ENCODE results near the gene FN3KRP.
"Not testable (repeated sequence)": the region's sequence is repeated elsewhere in the genome, so short reads cannot be mapped to it uniquely, and the experiment has no call there.

Gene FN3KRP

DNA sequence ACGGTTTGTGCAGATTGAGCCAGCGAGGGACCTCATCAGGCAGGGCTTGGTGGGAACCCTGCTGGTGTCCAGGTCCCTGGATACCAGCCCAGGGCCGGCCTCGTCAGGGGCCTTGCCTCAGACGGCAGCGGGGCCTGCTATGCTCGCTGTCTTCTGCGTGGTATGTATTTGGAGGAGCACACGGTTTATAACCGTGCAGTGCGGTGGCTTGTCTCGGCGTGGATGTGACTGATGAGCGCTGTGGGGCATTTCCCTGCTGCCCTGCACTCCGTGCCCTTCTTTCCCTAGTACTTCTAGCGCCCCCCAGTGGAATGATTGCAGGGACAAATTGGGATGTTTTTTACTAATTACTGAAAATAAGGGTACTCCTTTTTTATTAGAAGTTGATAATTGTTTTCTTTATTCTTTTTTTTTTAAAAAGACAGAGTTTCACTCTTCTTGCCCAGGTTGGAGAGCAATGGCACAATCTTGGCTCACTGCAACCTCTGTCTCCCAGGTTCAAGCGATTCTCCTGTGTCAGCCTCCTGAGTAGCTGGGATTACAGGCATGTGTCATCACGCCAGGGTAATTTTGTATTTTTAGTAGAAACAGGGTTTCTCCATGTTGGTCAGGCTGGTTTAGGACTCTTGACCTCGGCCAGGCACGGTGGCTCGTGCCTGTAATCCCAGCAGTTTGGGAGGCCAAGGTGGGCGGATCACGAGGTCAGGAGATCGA, 50.7 kb downstream of the FN3KRP start:
- H3K4me3 ChIP-seq (ENCODE audit: low read length), result no peak overlapping the region
- peak; percentile 42 for DNase-seq (ENCODE audit: low read depth)
- TF ChIP-seq, protein P1, sequence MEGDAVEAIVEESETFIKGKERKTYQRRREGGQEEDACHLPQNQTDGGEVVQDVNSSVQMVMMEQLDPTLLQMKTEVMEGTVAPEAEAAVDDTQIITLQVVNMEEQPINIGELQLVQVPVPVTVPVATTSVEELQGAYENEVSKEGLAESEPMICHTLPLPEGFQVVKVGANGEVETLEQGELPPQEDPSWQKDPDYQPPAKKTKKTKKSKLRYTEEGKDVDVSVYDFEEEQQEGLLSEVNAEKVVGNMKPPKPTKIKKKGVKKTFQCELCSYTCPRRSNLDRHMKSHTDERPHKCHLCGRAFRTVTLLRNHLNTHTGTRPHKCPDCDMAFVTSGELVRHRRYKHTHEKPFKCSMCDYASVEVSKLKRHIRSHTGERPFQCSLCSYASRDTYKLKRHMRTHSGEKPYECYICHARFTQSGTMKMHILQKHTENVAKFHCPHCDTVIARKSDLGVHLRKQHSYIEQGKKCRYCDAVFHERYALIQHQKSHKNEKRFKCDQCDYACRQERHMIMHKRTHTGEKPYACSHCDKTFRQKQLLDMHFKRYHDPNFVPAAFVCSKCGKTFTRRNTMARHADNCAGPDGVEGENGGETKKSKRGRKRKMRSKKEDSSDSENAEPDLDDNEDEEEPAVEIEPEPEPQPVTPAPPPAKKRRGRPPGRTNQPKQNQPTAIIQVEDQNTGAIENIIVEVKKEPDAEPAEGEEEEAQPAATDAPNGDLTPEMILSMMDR (conservative IDR thresholded peaks at IDR 0.05; ENCODE audit: low read length), result peak; percentile 63

DNA sequence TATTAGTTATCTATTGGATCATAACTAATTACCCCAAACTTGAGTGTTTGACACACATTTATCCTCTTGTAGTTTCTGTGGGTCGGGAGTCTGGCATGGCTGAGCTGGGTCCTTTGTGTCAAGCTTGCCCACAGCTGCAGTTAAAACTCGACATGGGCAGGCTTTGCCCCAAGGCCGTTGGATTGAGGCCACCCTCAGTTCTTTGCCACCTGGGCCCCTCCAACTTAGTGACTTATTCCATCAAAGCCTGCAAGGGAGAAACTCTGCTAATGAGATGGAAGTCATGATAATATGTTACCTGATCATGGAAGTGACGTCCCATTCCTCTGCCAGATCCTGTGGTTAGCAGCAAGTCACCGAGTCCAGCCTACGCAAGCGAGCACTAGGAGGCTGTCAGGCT, 52.5 kb downstream of the FN3KRP start:
- TF ChIP-seq, protein P1 (conservative IDR thresholded peaks at IDR 0.05; ENCODE audit: low read length), result no peak
- no peak for DNase-seq (ENCODE audit: low read depth)
- no peak overlapping the region for H3K4me3 ChIP-seq (ENCODE audit: low read length)

DNA sequence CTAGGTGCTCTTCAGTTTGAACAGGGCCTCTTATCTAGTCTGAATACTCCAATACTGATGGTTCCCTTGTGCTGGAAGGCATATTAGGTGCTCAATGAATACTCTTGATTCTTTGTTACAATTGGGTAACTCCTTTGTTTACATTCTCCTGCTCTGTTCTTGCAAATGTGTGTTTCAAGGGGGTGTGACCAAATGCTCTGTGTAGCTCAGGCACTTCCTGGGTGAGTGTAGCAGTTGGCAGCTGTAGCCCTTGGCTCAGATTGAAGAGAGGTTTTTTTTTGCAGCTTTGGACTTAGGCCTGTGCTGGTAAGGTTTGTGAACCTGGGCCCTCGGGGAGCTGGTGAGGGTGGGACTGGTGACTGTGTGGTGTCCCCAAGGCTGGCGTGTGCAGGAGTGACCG, 55.5 kb downstream of the FN3KRP start:
- TF ChIP-seq, protein P1 (conservative IDR thresholded peaks at IDR 0.05; ENCODE audit: low read length), result no peak
- peak; percentile 87 for DNase-seq (ENCODE audit: low read depth)
- H3K4me3 ChIP-seq (ENCODE audit: low read length), result no peak overlapping the region

DNA sequence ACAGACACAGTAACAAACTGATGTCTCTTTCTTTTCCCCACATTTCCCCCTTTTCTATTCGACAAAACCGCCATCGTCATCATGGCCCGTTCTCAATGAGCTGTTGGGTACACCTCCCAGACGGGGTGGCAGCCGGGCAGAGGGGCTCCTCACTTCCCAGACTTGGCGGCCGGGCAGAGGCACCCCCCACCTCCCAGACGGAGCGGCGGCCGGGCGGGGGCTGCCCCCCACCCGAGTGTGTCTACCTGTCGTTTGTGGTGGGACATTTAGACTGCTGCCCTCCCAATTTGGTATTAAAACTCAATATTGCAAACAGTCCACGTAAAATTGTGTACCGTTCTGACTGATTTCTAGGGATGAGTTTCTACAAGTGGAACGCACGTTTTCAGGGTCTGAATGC, 58.0 kb downstream of the FN3KRP start:
- H3K4me3 ChIP-seq (ENCODE audit: low read length); DNase-seq (ENCODE audit: low read depth): not testable (repeated sequence)

DNA sequence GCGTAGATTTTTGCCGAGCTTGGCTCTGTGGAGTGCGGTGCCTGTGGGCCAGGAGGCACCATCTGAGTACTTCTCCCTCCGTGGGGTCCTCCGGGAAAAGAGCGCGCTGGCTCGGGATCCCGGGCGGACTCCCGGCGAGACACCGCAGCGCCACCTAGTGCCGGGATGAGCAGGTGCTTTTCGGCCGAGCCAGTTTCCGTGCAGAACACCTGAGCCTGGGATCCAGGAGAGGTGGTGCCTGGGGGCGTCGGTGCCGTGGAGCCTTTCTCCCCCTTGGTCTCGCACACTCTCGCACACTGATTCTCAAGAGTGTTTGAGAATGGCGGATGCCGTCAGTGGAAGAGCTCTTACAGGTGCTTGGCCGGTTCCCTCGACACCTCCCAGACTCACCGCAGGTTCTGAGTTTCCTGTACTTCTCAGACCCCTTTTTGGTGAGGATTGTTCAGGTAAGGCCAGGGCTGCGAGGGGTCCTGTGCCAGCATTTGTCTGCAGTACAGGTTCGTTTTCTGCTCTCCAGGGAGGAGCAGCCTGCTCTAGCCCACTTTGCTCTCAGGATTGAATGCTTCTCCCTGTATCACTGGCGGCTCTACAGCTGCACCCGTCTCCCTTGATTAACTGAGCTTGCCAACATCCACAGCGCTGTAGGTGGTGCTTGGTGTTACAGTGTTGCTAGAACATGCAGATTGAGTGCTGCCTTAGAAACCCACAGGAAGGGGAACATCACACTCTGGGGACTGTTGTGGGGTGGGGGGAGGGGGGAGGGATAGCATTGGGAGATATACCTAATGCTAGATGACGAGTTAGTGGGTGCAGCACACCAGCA, 58.7 kb downstream of the FN3KRP start:
- peak overlapping the region; percentile 30 for H3K4me3 ChIP-seq (ENCODE audit: low read length)
- DNase-seq (ENCODE audit: low read depth), result peak; percentile 38

DNA sequence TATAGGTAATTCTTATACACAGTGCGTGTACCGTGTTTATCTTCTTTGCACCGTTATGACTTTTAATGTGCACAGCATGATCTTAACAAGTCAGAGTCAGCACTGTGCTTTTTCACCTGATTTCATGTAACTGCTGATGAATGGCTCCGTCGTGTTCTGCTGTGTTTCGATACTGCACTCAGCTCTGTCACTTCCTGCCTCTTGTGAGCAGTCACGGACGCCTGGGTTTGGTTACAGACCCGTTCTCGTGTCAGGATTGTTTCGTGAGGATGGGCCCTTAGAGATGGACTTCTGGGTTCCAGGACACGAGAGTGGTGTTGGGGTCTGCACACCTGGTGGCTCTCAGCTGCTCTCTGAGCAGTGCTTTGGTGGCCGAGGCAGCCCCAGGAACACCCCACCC, 59.9 kb downstream of the FN3KRP start:
- H3K4me3 ChIP-seq (ENCODE audit: low read length), result no peak overlapping the region
- TF ChIP-seq, protein P1 (conservative IDR thresholded peaks at IDR 0.05; ENCODE audit: low read length), result no peak
- no peak for DNase-seq (ENCODE audit: low read depth)

More for the DNA sequence above, 58.7 kb downstream of the FN3KRP start:
- TF ChIP-seq, protein P1 (conservative IDR thresholded peaks at IDR 0.05; ENCODE audit: low read length), result peak; percentile 76

Measured in AG10803 (cell line).